HG03469 (cell line): ENCODE measurements around the gene NAXD.
"Not testable (repeated sequence)": the region's sequence is repeated elsewhere in the genome, so short reads cannot be mapped to it uniquely, and the experiment has no call there.

ENCODE experiments used
- ATAC-seq: cut with Tn5 transposase; IDR thresholded peaks from one replicate; pipeline ENCODE4 v1.9.1; 2021; ENCODE audit warnings: mild to moderate bottlenecking, moderate library complexity, moderate number of reproducible peaks; ENCODE audit not compliant: unreplicated experiment

The NAXD gene

GRCh38 chr13:110662777-110663443 lies 47.6 kb downstream of the NAXD start:
- ATAC-seq, result no peak

- no peak for ATAC-seq
These were observed 48.1 kb downstream of the NAXD start for GRCh38 chr13:110663491-110663890.

- no peak for ATAC-seq
These were observed 48.7 kb downstream of the NAXD start for GRCh38 chr13:110664041-110664440.

GRCh38 chr13:110664673-110665072 lies 49.3 kb downstream of the NAXD start:
- no peak for ATAC-seq

- no peak for ATAC-seq
These were observed 50.3 kb downstream of the NAXD start for GRCh38 chr13:110665491-110666254.

- no peak for ATAC-seq
These were observed 50.8 kb downstream of the NAXD start for GRCh38 chr13:110666255-110666533.

- ATAC-seq, result no peak
These were observed 53.7 kb downstream of the NAXD start for GRCh38 chr13:110669036-110669435.

- ATAC-seq, result not testable (repeated sequence)
These were observed 54.5 kb downstream of the NAXD start for GRCh38 chr13:110669814-110670213.

GRCh38 chr13:110676595-110677587 lies 61.5 kb downstream of the NAXD start:
- ATAC-seq, result peak; percentile 49

GRCh38 chr13:110677731-110678545 lies 62.6 kb downstream of the NAXD start:
- no peak for ATAC-seq

- no peak for ATAC-seq
These were observed 65.5 kb downstream of the NAXD start for GRCh38 chr13:110680852-110681251.

GRCh38 chr13:110681868-110682550 lies 66.7 kb downstream of the NAXD start:
- ATAC-seq, result no peak

GRCh38 chr13:110682746-110683145 lies 67.4 kb downstream of the NAXD start:
- ATAC-seq, result no peak

- ATAC-seq, result no peak
These were observed 68.0 kb downstream of the NAXD start for GRCh38 chr13:110683203-110683883.

- no peak for ATAC-seq
These were observed 68.6 kb downstream of the NAXD start for GRCh38 chr13:110683921-110684320.

GRCh38 chr13:110684388-110685056 lies 69.2 kb downstream of the NAXD start:
- ATAC-seq, result no peak

- no peak for ATAC-seq
These were observed 70.1 kb downstream of the NAXD start for GRCh38 chr13:110685305-110686020.

GRCh38 chr13:110687736-110688135 lies 72.4 kb downstream of the NAXD start:
- no peak for ATAC-seq
